Testis (tissue), 3 donors: ENCODE measurements around the gene GPC2. TPM values are rescaled to one million over a fixed set of nuclear protein-coding genes. Genes with fewer than 3 reads are reported as not detected.
A peak's percentile ranks its signal among the peaks of the same experiment; 100 is the strongest.

Experiments
- DNase-seq: peaks from one replicate; pipeline ENCODE4 v3.0.0-alpha.2; 2019
- H3K27ac ChIP-seq, 2 donors: fragments of 200-600 bp; sonication (generic); one replicate each; pipeline ENCODE4 v1.5.1; 2019
- H3K27me3 ChIP-seq: fragments of 200-600 bp; sonication (generic); one replicate; pipeline ENCODE4 v1.5.1; 2019
- H3K36me3 ChIP-seq: fragments of 200-600 bp; sonication (generic); one replicate; pipeline ENCODE4 v1.5.1; 2017; ENCODE audit warnings: low read depth; ENCODE audit errors: missing control alignments
- H3K4me1 ChIP-seq: fragments of 200-600 bp; sonication (generic); one replicate; pipeline ENCODE4 v1.5.1; 2019
- H3K4me3 ChIP-seq, 2 donors: fragments of 200-600 bp; sonication (generic); one replicate each; pipeline ENCODE4 v1.5.1; 2017 to 2019
- H3K9me3 ChIP-seq: fragments of 200-600 bp; sonication (generic); one replicate; pipeline ENCODE4 v1.5.1; 2017
- POLR2A ChIP-seq: fragments of 450-650 bp; IDR thresholded peaks from one replicate; pipeline ENCODE4 v1.6.1; 2017; ENCODE audit warnings: antibody characterized with exemption, mild to moderate bottlenecking, moderate library complexity
- WGBS, 2 donors: methylation state at CpG; one replicate each; pipeline ENCODE4 v1.1.5; 2018; 5-methylcytosine and 5-hydroxymethylcytosine counted together
- intact Hi-C: fragments of 100-400 bp; cut with DNase I; formaldehyde crosslinking; loops from one replicate; pipeline ENCODE4 v1.15.1; 2023; ENCODE audit warnings: low total_unique reads
- polyA plus RNA-seq: library from polyadenylated mRNA; stranded (reverse); fragments of 350-450 nt; fragmentation: Illumina TruSeq; extraction: RNeasy Lipid Tissue Mini Kit (QIAGEN cat#74804); gene quantifications from one replicate; pipeline ENCODE4 v1.2.3, GENCODE V29; 2014; ENCODE audit warnings: low read depth, low replicate concordance; ENCODE audit not compliant: insufficient read depth
- total RNA-seq, 2 donors: library from RNA; depleted of rRNA; stranded (reverse); fragments of >200 nt; gene quantifications; one replicate each; pipeline ENCODE4 v1.2.3, GENCODE V29; 2016
- TF ChIP-seq, protein P1 (sequence below), 3 experiments: fragments of 450-650 bp in 2 of 3; fragments of 200-600 bp in 1 of 3; sonication (generic) in 1 of 3; IDR thresholded peaks; one replicate each; pipeline ENCODE4 v1.5.1; 2016 to 2019; ENCODE audit warnings: antibody characterized with exemption in 3 of 3, mild to moderate bottlenecking in 2 of 3, moderate library complexity in 1 of 3

GPC2 gene
- total and polyA plus RNA-seq, 3 donors from 2014 or later = 12.7 to 20.7 (median 17.7) TPM

DNA sequence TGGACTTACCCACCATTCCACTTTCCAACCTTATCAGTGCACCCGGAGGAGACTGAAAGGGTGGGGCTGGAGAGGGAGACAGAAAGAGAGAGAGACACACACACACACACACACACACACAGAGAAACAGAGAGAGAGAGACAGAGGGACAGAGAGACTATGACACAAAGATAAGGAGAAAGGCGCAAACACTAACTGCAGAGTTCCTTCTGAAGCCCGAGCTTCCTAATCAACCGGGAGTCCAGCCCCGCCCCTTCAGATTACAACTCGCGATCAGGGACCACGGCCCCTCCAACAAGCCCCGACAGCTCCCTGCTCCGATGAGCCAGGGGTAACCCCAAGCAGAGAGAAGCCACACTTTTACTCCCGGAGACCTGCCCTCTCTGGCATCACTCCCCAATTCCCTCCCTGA, 9.3 kb downstream of the GPC2 start:
- intact Hi-C loops = no loop called here
- WGBS, 2 donors = 20 to 34% methylated on average over 11 of the region's 11 CpGs
- TF ChIP-seq, protein P1, sequence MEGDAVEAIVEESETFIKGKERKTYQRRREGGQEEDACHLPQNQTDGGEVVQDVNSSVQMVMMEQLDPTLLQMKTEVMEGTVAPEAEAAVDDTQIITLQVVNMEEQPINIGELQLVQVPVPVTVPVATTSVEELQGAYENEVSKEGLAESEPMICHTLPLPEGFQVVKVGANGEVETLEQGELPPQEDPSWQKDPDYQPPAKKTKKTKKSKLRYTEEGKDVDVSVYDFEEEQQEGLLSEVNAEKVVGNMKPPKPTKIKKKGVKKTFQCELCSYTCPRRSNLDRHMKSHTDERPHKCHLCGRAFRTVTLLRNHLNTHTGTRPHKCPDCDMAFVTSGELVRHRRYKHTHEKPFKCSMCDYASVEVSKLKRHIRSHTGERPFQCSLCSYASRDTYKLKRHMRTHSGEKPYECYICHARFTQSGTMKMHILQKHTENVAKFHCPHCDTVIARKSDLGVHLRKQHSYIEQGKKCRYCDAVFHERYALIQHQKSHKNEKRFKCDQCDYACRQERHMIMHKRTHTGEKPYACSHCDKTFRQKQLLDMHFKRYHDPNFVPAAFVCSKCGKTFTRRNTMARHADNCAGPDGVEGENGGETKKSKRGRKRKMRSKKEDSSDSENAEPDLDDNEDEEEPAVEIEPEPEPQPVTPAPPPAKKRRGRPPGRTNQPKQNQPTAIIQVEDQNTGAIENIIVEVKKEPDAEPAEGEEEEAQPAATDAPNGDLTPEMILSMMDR (IDR thresholded peaks at IDR 0.05) = no peak
- no peak for TF ChIP-seq POLR2A
- Histone ChIP-seq H3K4me3 (peak overlapping the region; percentile 47 to 58), H3K36me3 (no peaks in the 10 kb centered on the region), H3K27ac (peak overlapping the region; percentile 68 to 89), H3K4me1 (peaks cover 15% of the 10 kb centered on the region), H3K9me3 (no peaks in the 10 kb centered on the region), H3K27me3 (no peaks in the 10 kb centered on the region)
- DNase-seq = peak; percentile 45

DNA sequence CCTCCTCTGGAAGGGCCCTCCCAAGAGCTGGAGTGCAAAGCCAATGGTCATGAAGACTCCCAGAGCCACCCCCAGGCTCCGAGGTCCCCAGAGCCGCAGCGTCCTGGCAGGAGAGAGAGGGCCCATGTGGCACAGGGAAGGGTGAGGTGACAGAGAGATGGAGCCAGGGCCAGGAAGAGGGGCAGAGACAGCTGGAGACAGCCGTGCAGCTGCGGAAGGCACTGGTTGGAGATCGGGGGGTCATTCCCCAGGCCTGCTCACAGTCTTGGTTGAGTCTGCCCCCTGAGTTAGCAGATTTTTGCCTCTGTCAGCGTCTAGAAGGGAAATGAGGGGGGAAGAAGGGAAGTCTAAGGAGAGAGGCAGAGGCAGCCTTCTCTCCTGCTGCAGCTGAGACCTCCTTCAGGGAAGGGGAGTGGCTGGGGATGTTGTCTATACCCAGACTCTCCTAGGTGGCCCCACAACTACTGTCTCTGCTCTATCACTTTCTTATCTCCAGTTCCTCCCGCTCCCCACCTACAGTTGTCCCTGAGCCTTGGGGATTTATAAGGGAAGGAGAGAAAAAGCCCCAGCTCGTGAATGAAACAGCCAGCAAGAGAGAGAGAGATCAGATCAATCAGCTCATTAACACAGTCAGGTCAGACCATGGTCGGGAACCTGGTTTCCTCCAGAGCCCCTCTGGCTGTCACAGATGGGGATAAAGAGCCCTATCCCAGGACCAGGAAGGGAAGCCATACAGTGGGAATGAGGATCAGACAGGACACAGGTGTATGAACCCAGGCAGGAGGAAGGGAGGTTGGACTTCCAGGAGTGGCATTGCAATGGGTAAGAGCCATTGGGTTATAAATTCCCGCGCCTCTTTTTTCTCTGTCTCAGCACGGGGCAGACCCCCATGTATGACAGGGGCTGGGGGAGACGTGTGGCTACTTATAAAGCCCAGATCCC, 9.9 kb downstream of the GPC2 start:
- Histone ChIP-seq H3K4me3 (no peak overlapping the region), H3K27ac (peak overlapping the region in 1 of 2 donors; percentile 89), H3K27me3 (no peaks in the 10 kb centered on the region), H3K36me3 (no peaks in the 10 kb centered on the region), H3K9me3 (no peaks in the 10 kb centered on the region), H3K4me1 (peaks cover 15% of the 10 kb centered on the region)
- intact Hi-C loops = no loop called here
- no peak for DNase-seq
- 52 to 57% methylated on average over 11 to 14 of the region's 14 CpGs for WGBS, 2 donors
- TF ChIP-seq POLR2A = no peak
- TF ChIP-seq, protein P1 (IDR thresholded peaks at IDR 0.05) = no peak

DNA sequence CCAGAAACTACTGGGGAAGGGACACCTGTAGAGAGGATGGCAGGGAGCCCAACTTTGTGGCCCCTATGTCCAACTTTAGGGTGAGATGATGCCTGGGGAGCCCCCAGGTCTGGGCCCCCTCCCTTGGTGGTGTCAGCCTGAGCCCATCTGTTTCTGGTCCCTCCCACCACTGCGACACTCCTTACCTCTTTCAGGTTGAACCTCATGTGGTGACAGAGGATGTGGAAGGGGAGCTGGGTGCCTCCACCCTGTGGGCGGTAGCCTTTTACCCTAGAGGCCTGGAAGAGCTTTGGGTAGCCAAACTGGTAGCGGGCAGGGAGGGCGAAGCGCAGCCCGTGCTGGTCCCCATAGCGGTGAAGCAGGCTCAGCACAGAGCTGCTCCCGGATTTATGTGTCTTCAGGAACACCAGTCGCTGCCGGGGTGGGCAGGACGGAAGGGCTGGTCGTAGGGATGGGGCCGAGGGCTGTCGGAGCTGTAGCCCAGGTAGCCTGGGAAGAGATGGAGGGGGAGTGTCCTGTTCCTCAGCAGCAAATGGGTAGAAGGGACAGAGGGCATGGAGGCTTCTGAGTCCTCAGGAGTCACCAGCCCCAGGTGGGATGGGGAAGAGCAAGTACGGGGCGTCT, 10.8 kb downstream of the GPC2 start:
- Histone ChIP-seq H3K36me3 (no peaks in the 10 kb centered on the region), H3K4me1 (peaks cover 10% of the 10 kb centered on the region), H3K4me3 (no peak overlapping the region), H3K27ac (no peak overlapping the region), H3K27me3 (no peaks in the 10 kb centered on the region), H3K9me3 (no peaks in the 10 kb centered on the region)
- TF ChIP-seq, protein P1 (IDR thresholded peaks at IDR 0.05) = no peak
- no peak for TF ChIP-seq POLR2A
- WGBS, 2 donors = 86 to 87% methylated on average over 8 to 16 of the region's 16 CpGs
- intact Hi-C loops = no loop called here
- DNase-seq = no peak

DNA sequence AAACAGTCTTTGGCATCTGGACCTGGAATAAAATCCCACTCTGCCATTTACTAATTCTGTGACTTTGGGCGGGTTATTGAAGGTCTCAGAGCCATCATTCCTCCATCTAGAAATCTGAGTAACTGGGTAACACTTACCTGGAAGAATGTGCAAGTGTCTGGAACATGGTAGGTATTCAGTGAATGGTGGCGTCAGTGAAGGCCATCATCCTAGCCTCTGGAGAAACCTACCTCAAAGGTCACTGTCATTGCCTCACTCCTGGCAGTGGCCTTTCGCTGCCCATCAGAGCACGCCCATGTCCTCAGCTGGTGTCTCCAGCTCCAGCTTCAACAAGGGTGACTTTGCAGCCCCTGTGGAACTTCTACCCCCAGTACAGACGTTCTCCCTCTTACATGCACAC, 13.3 kb downstream of the GPC2 start:
- WGBS, 2 donors = 80 to 87% methylated on average over 5 of the region's 5 CpGs
- no peaks in the 10 kb centered on the region for H3K27me3 ChIP-seq
- H3K27ac ChIP-seq = no peak overlapping the region
- intact Hi-C loops = no loop called here
- no peak for TF ChIP-seq POLR2A
- TF ChIP-seq, protein P1 (IDR thresholded peaks at IDR 0.05) = no peak
- no peaks in the 10 kb centered on the region for H3K9me3 ChIP-seq
- H3K4me1 ChIP-seq = peaks cover 7% of the 10 kb centered on the region
- no peak overlapping the region for H3K4me3 ChIP-seq
- H3K36me3 ChIP-seq = no peaks in the 10 kb centered on the region
- DNase-seq = no peak
